Activated CD4-positive, CD25-positive, alpha-beta regulatory T cell (primary cell): Measurements from ENCODE around the gene MRPL30.
"Not testable (repeated sequence)": the region's sequence is repeated elsewhere in the genome, so short reads cannot be mapped to it uniquely, and the experiment has no call there.

Source experiments
- DNase-seq, 4 experiments: peaks; one replicate each; lab custom pipeline; 2025; lab: John Stamatoyannopoulos, UW

The MRPL30 gene

DNA sequence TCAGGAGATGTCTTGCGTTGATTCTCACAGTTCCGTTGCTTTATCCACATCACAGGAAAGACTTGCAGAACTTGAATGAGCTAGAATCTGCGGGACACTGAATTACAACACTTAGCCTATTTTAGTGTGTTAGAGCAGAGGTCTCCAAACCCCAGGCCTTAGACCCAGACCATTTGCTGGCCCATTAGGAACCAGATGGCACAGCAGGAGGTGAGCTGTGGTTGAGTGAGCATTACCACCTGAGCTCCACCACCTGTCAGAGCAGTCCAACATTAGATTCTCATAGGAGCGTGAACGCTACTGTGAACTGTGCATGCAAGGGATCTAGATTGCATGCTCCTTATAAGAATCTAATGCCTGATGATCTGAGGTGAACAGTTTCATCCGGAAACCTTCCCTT is 3.8 kb downstream of the MRPL30 start:
- no peak for DNase-seq

GRCh38 chr2:99187011-99187410 is 6.0 kb downstream of the MRPL30 start:
- DNase-seq, result no peak

GRCh38 chr2:99188357-99188756 is 7.4 kb downstream of the MRPL30 start:
- no peak for DNase-seq

GRCh38 chr2:99190548-99190947 is 9.6 kb downstream of the MRPL30 start:
- DNase-seq, result no peak

GRCh38 chr2:99192364-99192763 is 11.4 kb downstream of the MRPL30 start:
- DNase-seq, result not testable (repeated sequence)

GRCh38 chr2:99198103-99198841 is 17.3 kb downstream of the MRPL30 start:
- DNase-seq, result no peak

GRCh38 chr2:99200076-99200800 is 19.3 kb downstream of the MRPL30 start:
- DNase-seq, result no peak

GRCh38 chr2:99201959-99202678 is 21.1 kb downstream of the MRPL30 start:
- no peak for DNase-seq

GRCh38 chr2:99205491-99205890 is 24.5 kb downstream of the MRPL30 start:
- no peak for DNase-seq

DNA sequence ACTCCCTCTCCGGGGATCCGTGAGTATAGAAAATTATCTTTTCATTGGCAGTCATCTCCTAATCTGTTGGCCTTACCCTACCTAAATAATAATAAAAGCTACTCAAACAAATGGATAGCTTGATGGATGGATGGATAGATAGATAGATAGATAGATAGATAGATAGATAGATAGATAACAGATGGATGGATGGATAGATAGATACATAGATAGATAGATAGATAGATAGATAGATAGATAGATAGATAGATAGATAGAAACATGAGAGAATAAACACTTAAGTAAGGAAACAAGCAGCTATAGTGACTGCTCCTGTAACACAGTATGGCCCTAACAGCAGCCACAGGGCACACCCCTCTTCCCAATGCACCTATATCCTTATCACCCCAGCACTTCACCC is 35.1 kb downstream of the MRPL30 start:
- DNase-seq, result no peak

DNA sequence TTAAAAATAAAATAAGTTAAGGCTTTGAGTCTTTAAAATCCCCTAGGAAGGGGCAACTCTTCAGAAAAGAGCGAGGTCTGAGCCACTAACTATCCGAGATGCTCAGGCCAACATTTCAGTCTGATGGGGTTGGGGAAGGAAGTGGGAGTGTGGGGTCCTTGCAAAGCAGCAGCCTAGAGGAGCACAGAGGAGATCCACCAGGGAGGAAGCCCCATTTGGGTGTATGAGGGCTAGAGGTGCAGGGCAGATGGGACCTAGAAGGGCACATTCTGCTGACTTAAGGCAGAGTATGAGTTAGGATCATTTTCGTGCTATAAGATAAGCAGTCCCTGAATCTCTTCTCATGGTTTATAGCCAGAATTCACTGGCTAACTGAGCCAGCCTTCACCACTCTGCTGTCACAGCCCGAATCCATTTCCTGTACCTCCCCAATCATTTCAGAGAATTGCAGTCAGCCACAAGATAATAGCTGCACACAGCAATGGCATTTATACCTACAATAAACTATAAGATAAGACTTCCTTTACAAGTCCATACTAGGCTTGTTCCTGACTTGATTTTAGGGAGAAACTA is 37.0 kb downstream of the MRPL30 start:
- no peak for DNase-seq

DNA sequence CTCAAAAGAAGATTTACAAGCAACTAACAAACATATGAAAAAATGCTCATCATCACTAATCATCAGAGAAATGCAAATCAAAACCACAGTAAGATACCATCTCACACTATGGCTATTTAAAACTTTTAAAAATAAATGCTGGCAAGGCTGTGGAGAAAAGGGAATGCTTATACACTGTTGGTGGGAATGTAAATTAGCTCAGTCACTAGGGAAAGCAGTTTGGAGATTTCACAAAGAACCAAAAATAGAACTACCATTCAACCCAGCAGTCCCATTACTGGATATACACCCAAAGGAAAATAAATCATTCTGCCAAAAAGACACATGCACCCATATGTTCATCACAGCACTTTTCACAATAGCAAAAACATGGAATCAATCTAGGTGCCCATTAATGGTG is 52.2 kb downstream of the MRPL30 start:
- DNase-seq, result not testable (repeated sequence)

- no peak for DNase-seq
Observed at GRCh38 chr2:99238599-99238998, 57.6 kb downstream of the MRPL30 start.

- no peak for DNase-seq
Observed at GRCh38 chr2:99240431-99240830, 59.4 kb downstream of the MRPL30 start.

- no peak for DNase-seq
Observed at GRCh38 chr2:99242151-99242550, 61.2 kb downstream of the MRPL30 start.
